GM19328 (cell line): Measurements from ENCODE around the gene RBP5.
"Not testable (repeated sequence)": the region's sequence is repeated elsewhere in the genome, so short reads cannot be mapped to it uniquely, and the experiment has no call there.

Source experiments
- ATAC-seq: cut with Tn5 transposase; IDR thresholded peaks from one replicate; pipeline ENCODE4 v1.9.1; 2021; ENCODE audit warnings: mild to moderate bottlenecking, moderate library complexity; ENCODE audit not compliant: unreplicated experiment

Gene RBP5

GRCh38 chr12:7123806-7124522 lies 4.7 kb downstream of the RBP5 start:
- ATAC-seq = no peak

- no peak for ATAC-seq
Measured at GRCh38 chr12:7122811-7123769, 5.6 kb downstream of the RBP5 start.

GRCh38 chr12:7121324-7121723 lies 7.4 kb downstream of the RBP5 start:
- no peak for ATAC-seq

- no peak for ATAC-seq
Measured at GRCh38 chr12:7120166-7120565, 8.5 kb downstream of the RBP5 start.

- ATAC-seq = no peak
Measured at GRCh38 chr12:7118881-7119280, 9.8 kb downstream of the RBP5 start.

GRCh38 chr12:7117670-7118069 lies 11.0 kb downstream of the RBP5 start:
- no peak for ATAC-seq

GRCh38 chr12:7116916-7117315 lies 11.8 kb downstream of the RBP5 start:
- ATAC-seq = no peak

GRCh38 chr12:7116196-7116595 lies 12.5 kb downstream of the RBP5 start:
- no peak for ATAC-seq

GRCh38 chr12:7114851-7115250 lies 13.8 kb downstream of the RBP5 start:
- no peak for ATAC-seq

- no peak for ATAC-seq
Measured at GRCh38 chr12:7114008-7114407, 14.7 kb downstream of the RBP5 start.

GRCh38 chr12:7113389-7113871 lies 15.3 kb downstream of the RBP5 start:
- ATAC-seq = no peak

GRCh38 chr12:7112041-7112440 lies 16.6 kb downstream of the RBP5 start:
- no peak for ATAC-seq

- no peak for ATAC-seq
Measured at GRCh38 chr12:7110661-7111060, 18.0 kb downstream of the RBP5 start.

- no peak for ATAC-seq
Measured at GRCh38 chr12:7109572-7109920, 19.1 kb downstream of the RBP5 start.

- ATAC-seq = no peak
Measured at GRCh38 chr12:7108796-7109571, 19.7 kb downstream of the RBP5 start, which contains the start of gene C1RL. TSS of gene C1RL (minus strand) at chr12:7109214. CDS start at chr12:7109180, 34 bp downstream.

GRCh38 chr12:7108003-7108795 lies 20.5 kb downstream of the RBP5 start:
- ATAC-seq = peak; percentile 81

GRCh38 chr12:7107636-7108002 lies 21.1 kb downstream of the RBP5 start:
- no peak for ATAC-seq

- not testable (repeated sequence) for ATAC-seq
Measured at GRCh38 chr12:7107181-7107580, 21.5 kb downstream of the RBP5 start.

GRCh38 chr12:7106082-7106481 lies 22.6 kb downstream of the RBP5 start:
- ATAC-seq = no peak

GRCh38 chr12:7103837-7104584 lies 24.7 kb downstream of the RBP5 start:
- no peak for ATAC-seq
